ENCODE data around the gene NBPF6. TPM values are rescaled to one million over a fixed set of nuclear protein-coding genes. Genes with fewer than 3 reads are reported as not detected.

NBPF6 gene
- total RNA-seq, 1 experiment from 2014 or later = not detected

DNA sequence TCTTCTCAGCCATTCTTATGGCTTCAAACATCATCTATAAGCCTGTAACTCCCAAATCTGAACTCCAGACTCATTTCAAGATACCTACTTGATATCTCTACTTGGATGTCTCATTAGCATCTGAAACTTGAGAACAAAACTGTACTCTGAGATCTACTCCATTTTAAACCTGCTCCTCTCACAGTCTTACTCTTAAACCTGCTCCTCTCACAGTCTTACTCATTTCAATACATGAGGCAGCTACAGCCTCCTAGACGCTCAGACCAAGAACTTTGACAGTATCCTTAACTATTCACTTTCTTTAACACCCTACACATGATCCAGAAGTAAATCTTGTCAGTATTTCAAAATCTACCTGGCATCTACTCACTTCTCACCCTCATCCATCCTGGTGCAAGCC lies 54.3 kb downstream of the NBPF6 start:
- Histone ChIP-seq H3K27me3 (replicated peaks; ENCODE audit: insufficient read depth, low read depth, low read length, poor library complexity) (no peaks in the 10 kb centered on the region), H3K4me1 (ENCODE audit: insufficient read depth, low read length, poor library complexity, severe bottlenecking) (no peaks in the 10 kb centered on the region), H3K36me3 (ENCODE audit: insufficient read depth, low read length, poor library complexity, severe bottlenecking) (no peaks in the 10 kb centered on the region), H3K9me3 (ENCODE audit: low read depth, low read length, poor library complexity, severe bottlenecking) (no peaks in the 10 kb centered on the region), H3K4me3 (ENCODE audit: low read depth, low read length, poor library complexity, severe bottlenecking) (no peak overlapping the region), H3K27ac (ENCODE audit: low read depth, low read length, poor library complexity, severe bottlenecking) (no peak overlapping the region)
- BruUV-seq (replicated peaks) = no TSS peak
- intact Hi-C loops (cut with micrococcal nuclease; ENCODE audit: unreplicated experiment) = loop anchor here (10.0 kb wide), 1 partner anchor 230 kb away; no protein-coding TSS in a partner anchor
- DNase-seq (ENCODE audit: low spot score) = no peak
- ChIA-PET POLR2A (ENCODE audit: low non-redundant PET) (no interaction called here), CTCF (no interaction called here)
- no peak for TF ChIP-seq EZH2 (IDR thresholded peaks at IDR 0.05; ENCODE audit: borderline replicate concordance, low read depth, low read length, poor library complexity, severe bottlenecking)

DNA sequence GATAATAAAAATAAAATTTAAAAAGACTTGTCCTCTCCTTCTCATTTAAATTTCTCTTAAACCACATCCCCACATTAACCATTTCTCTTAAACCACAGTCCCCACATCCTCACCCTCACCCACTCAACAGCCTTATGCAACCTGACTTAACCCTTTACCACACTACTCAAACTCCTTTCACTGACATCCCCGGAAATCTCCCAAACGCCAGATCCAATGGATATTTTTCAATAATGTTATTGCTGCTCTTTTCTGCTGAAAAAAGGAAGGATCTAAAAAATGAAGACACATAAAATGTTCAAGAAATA lies 55.6 kb downstream of the NBPF6 start:
- CTCF ChIA-PET = no interaction called here
- no TSS peak for BruUV-seq (replicated peaks)

DNA sequence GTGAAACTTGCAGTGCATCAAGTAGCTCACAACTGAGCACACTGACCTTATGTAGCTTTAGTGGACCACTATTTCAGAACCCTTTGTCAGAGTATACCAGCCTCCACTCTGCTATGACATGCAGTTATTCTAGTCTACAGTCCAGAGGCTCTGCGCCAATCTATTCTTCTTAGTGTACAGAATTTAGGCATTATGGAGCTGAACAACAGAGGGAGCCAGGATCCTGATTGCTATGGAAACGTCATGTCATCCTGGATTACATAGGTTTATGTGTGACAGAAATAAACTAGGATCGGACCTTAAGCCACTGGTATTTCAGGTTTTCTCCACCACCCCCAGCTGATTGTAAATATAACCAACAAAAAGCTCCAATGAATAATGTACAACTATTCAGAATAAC lies 61.6 kb downstream of the NBPF6 start:
- no TSS peak for BruUV-seq (replicated peaks)
- Histone ChIP-seq H3K4me3 (ENCODE audit: low read depth, low read length, poor library complexity, severe bottlenecking) (no peak overlapping the region), H3K4me1 (ENCODE audit: insufficient read depth, low read length, poor library complexity, severe bottlenecking) (no peaks in the 10 kb centered on the region), H3K36me3 (ENCODE audit: insufficient read depth, low read length, poor library complexity, severe bottlenecking) (no peaks in the 10 kb centered on the region), H3K9me3 (ENCODE audit: low read depth, low read length, poor library complexity, severe bottlenecking) (no peaks in the 10 kb centered on the region), H3K27me3 (replicated peaks; ENCODE audit: insufficient read depth, low read depth, low read length, poor library complexity) (no peaks in the 10 kb centered on the region), H3K27ac (ENCODE audit: low read depth, low read length, poor library complexity, severe bottlenecking) (no peak overlapping the region)
- ChIA-PET CTCF (interaction anchor here (0.6 to 2.5 kb wide), 2 partner anchors 132 to 488 kb away, joined by 3 to 31 read pairs; no protein-coding TSS in a partner anchor), POLR2A (ENCODE audit: low non-redundant PET) (no interaction called here)
- TF ChIP-seq, protein P1, sequence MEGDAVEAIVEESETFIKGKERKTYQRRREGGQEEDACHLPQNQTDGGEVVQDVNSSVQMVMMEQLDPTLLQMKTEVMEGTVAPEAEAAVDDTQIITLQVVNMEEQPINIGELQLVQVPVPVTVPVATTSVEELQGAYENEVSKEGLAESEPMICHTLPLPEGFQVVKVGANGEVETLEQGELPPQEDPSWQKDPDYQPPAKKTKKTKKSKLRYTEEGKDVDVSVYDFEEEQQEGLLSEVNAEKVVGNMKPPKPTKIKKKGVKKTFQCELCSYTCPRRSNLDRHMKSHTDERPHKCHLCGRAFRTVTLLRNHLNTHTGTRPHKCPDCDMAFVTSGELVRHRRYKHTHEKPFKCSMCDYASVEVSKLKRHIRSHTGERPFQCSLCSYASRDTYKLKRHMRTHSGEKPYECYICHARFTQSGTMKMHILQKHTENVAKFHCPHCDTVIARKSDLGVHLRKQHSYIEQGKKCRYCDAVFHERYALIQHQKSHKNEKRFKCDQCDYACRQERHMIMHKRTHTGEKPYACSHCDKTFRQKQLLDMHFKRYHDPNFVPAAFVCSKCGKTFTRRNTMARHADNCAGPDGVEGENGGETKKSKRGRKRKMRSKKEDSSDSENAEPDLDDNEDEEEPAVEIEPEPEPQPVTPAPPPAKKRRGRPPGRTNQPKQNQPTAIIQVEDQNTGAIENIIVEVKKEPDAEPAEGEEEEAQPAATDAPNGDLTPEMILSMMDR (conservative IDR thresholded peaks at IDR 0.05; ENCODE audit: low read depth, low read length) = no peak
- no peak for TF ChIP-seq EZH2 (IDR thresholded peaks at IDR 0.05; ENCODE audit: borderline replicate concordance, low read depth, low read length, poor library complexity, severe bottlenecking)
- peak; percentile 10 for DNase-seq (ENCODE audit: low spot score)
- intact Hi-C loops (cut with micrococcal nuclease; ENCODE audit: unreplicated experiment) = loop anchor here (1.0 to 5.0 kb wide), 3 partner anchors 50 to 386 kb away; no protein-coding TSS in a partner anchor

More for the DNA sequence above, 55.6 kb downstream of the NBPF6 start:
- Histone ChIP-seq H3K27ac (ENCODE audit: low read depth, low read length, poor library complexity, severe bottlenecking) (no peak overlapping the region), H3K9me3 (ENCODE audit: low read depth, low read length, poor library complexity, severe bottlenecking) (no peaks in the 10 kb centered on the region), H3K4me1 (ENCODE audit: insufficient read depth, low read length, poor library complexity, severe bottlenecking) (no peaks in the 10 kb centered on the region), H3K27me3 (replicated peaks; ENCODE audit: insufficient read depth, low read depth, low read length, poor library complexity) (no peaks in the 10 kb centered on the region), H3K4me3 (ENCODE audit: low read depth, low read length, poor library complexity, severe bottlenecking) (no peak overlapping the region), H3K36me3 (ENCODE audit: insufficient read depth, low read length, poor library complexity, severe bottlenecking) (no peaks in the 10 kb centered on the region)
- no peak for TF ChIP-seq EZH2 (IDR thresholded peaks at IDR 0.05; ENCODE audit: borderline replicate concordance, low read depth, low read length, poor library complexity, severe bottlenecking)
- TF ChIP-seq, protein P1 (conservative IDR thresholded peaks at IDR 0.05; ENCODE audit: low read depth, low read length) = no peak
- intact Hi-C loops (cut with micrococcal nuclease; ENCODE audit: unreplicated experiment) = loop anchor here (10.0 kb wide), 1 partner anchor 229 kb away; no protein-coding TSS in a partner anchor
- DNase-seq (ENCODE audit: low spot score) = no peak
- POLR2A ChIA-PET (ENCODE audit: low non-redundant PET) = no interaction called here

Measured in A673 (cell line).